HG03060 (cell line): ENCODE results near the gene COMMD1.
"Not testable (repeated sequence)": the region's sequence is repeated elsewhere in the genome, so short reads cannot be mapped to it uniquely, and the experiment has no call there.

Source experiments
- ATAC-seq: cut with Tn5 transposase; IDR thresholded peaks from one replicate; pipeline ENCODE4 v1.9.1; 2021; ENCODE audit warnings: low read depth, moderate number of reproducible peaks; ENCODE audit not compliant: unreplicated experiment

The COMMD1 gene

DNA sequence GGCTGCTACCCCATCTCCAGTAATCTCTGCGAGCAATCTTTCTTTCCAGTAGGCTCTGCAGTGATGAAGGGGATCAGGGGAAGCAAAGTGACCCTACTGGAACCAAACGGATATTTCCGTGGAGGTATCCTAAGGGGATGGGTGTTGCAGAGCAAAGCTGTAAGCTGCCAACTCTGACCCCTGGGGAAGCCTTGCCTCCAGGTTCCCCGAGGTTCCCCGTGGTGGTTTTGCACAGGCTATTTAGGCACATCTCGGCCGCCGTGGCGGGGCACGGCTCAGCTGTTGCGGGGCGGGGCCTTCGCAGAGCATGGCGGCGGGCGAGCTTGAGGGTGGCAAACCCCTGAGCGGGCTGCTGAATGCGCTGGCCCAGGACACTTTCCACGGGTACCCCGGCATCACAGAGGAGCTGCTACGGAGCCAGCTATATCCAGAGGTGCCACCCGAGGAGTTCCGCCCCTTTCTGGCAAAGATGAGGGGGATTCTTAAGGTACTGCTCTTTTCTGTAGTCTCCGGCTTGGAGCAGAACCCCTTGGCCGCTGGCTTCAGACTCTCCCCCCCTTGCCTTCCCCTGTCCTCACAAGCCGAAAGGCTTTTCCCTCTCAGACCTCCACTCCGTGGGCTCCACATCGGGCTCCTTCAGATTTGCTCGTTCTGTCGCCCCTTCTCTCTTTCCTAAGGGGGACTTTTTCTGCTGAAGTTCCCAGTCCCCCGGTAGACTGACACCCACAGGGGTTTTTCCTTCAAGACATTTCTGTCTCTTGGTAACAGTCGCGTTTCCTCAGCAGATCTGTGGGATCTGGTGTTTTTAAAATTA, at the start of gene COMMD1:
COMMD1 (plus strand) TSS at position 303 of the 814 bp plus-strand sequence; CDS start at position 308, 5 bp downstream.
- peak; percentile 89 for ATAC-seq

DNA sequence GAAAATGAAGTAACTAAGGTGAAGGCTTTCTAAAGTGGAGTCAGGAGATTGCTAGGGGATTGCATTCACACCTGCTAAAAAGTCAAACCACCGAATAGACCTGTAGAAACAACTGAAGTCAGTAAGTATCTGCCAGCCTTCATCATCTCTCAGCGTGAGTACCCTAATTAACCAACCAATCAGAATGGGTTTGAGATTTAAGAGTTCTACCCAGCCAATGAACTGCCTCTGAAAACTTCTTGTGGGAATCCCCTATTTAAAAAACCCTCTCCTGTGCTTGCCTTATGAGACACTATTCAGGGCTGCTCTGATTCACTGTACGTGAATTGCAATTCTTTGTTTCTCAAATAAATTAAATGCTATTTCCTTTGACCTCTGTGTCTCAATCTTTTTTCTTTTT, 48.2 kb upstream of the COMMD1 start:
- no peak for ATAC-seq

DNA sequence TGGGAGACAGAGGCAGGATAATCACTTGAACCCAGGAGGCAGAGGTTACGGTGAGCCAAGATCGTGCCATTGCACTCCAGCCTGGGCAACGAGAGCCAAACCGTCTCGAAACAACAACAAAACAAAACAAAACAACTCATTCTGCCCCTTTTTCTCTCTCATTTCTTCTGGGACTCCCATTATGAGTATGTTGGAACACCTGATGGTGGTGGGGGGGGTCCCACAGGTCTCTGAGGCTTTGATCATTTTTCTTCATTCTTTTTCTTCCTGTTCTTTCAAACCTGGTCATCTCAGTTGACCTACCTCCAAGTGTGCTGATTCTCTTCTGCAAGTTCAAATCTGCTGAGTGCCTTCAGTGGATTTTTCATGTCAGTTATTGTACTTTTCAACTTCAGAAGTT, 43.4 kb upstream of the COMMD1 start:
- no peak for ATAC-seq

DNA sequence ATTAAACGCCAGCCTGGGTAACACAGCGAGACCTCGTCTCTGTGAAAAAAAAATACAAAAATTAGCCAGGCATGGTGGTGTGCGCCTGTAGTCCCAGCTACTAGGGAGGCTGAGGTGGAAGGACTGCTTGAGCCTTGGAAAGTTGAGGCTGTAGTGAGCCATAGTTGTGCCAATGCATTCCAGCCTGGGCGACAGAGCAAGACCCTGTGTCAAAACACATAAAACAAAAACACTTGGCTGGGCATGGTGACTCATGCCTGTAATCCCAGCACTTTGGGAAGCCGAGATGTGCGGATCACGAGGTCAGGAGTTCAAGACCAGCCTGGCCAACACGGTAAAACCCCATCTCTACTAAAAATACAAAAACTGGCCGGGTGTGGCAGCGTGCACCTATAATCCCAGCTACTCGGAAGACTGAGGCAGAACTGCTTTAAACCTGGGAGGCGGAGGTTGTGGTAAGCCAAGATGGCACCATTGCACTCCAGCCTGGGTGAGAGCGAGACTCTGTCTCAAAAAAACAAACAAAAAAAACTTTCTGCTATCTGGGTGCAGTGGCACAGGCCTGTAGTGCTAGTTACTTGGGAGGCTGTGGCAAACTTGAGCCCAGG, 38.9 kb upstream of the COMMD1 start:
- not testable (repeated sequence) for ATAC-seq

DNA sequence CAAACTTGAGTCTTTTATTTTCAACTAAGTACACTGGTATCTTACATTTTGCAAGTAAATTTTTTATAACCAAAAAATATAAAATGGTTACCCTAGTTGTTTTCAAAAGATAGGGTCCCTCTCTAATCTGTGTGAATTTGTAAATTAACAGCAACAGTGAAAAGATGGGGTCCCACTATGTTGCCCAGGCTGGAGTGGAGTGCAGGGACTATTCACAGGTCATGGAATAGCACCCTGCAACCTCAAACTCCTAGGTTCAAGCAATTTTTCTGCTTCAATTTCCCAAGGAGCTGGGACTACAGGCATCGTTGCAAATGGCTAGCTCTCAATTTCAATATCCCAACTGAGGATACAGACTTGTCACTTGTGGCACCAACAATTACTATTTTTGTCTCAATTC, 29.1 kb upstream of the COMMD1 start:
- ATAC-seq: no peak

DNA sequence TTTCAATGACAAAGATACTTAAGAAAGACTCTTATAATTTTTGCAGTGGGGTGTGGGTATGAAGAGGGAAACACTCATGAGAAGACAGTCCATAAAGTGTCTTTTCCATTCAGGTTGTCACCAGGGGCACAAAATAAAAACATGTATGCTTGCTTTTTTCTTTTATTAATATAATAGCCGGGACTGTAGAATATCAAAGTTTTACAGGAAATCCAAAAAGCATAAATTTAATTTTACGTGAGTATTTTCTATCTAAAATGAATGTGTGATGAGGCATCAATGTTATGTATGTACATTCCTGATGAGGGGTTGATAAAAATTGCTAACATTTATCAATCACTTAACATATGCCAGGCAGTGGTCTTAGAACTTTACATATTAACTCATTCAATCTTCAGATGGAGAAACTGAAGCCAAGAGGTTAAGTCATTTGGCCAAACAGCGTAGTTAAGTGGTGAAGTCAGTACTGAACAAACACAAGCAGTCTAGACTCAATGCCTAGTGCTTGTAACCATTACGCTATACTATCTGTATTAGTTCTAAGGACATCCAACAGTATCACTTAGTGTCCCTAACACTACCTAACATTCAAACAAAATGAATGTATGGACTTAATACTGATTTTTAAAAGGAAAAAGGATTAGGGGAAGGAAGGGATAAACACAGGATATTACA, 27.8 kb upstream of the COMMD1 start:
- ATAC-seq: no peak

DNA sequence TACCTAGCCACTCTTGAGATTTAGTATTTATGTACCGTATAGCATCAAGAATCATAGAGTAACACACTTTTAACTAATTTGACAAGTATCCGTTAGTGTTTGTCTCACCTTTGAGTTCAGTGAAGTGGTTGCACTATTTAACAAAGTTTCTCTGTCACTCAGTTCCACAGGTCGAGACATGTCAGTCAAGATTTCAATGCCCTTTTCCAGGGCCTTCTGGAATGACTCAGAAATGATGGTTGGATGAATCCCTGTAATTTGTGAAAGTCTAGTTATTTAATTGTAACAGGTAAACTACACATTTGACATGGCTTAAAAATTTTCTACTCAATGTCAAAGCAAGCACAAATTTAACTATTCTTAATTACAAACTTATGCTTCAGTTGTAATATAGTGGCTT, 26.7 kb upstream of the COMMD1 start:
- ATAC-seq: no peak

DNA sequence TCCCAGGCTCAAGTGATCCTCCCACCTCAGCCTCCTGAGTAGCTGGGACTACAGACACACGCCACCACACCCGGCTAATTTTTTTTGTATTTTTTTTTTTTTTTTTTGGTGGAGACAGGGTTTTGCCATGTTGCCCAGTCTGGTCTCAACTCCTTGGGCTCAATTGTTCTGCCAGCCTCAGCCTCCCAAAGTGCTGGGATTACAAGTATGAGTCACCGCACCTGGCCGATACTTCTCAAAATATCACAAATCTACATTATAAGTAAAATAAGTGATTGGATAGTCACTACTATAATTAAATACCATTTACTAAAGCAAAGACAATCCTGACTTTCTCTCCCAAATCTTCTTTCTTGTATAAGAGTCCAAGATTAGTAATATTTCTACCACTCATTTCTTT, 26.1 kb upstream of the COMMD1 start:
- ATAC-seq: not testable (repeated sequence)

DNA sequence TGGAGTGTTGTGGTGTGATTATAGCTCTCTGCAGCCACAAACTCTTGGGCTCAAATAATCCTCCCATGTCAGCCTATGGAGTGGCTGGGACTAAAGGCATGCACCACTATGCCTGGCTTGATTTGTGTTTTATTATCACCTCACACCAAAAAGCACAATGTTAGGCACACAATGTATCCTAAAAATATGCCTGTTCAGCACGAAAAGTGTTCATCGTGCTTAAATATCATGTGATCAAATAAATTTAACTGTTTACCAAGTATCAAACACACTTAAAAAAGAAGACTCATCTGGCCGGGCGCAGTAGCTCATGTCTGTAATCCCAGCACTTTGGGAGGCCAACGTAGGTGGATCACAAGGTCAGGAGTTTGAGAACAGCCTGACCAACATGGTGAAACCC, 22.6 kb upstream of the COMMD1 start:
- ATAC-seq: no peak

DNA sequence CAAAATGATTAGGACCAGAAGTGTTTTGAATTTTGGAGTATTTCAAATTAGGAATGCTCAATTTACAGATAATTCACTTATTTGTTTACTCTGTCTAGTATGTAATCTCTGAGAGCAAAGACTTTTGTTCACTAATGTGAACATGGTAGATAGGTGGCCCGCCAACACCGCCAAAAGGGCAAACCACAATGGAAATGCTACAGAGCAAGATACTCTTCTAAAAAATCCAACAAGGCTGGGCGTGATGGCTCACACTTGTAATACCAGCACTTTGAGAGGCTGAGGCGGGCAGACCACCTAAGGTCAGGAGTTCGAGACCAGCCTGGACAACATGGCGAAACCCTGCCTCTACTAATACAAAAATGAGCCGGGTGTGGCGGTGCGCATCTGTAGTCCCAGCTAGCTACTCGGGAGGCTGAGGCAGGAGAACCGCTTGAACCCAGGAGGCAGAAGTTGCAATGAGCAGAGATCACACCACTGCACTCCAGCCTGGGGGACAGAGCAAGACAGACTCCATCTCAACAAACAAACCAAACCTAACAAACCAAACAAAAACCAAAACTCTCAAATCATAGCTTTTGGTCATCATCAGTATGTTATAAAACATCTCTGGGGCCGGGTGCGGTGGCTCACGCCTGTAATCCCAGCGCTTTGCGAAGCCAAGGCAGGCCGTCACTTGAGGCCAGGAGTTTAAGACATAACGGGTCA, 19.4 kb upstream of the COMMD1 start:
- ATAC-seq: no peak

DNA sequence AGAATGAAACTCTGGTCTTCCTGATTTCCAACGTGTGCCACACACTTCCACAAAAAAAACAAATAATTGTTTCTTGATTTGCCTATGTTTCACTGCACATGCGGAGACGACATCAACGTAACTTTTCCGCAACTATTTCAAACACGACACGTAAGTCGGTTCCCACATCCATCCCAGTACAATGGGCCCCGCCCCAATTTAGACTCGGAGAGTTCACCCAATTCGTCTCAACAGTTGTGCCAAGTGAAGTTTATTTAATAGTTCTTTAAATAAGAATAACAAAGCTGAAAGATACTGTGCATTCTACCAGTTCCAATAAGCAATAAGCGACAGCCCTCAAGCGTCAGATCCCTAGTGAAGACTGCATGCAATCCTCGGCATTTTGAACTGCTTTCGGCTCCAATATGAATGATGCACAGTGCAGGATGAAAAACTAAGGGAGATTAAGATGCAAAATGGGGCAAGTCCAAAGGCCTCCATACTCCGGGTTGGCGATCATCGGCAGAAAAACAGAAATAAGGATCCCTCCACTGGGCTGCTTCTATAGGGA, 17.7 kb upstream of the COMMD1 start:
- ATAC-seq: no peak

DNA sequence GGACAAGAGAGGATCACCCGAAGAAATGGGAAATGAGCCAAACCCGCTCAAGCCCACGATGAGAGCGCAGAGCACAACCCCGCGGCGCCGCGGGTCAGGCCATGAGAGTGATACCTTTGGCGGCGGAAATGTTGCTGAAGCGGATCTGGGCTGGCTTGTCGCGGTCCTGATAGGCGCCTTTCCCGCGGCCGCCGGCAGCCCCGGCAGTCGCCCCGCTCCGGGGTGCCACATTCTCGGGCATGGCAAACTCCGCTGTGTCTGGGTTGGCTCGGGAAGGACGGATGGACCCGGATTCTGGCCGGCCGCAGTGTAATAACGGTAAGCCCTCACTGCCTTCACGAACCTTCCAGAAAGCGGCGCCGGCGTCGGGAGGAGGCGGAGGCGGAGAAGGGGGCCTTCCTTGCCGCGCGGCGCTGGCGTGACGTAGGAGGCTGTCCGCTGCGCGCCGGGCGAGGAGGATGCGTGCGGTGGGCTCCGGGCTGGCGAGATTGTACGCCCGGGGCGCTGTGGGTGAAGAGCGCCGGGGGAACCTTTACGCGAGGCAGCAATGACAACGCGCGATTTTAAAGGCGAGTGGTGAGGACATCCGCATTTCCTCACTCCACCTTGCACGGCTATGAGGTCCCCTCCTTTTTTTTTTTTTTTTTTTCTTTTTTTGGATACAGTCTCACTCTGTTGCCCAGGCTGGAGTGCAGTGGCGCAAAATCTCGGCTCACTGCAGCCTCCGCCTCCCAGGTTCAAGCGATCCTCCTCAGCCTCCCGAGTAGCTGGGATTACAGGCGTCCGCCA, 17.0 kb upstream of the COMMD1 start, which contains the start of gene CCT4:
CCT4 (minus strand) TSS at position 390 of the 789 bp plus-strand sequence; CDS start at position 241, 149 bp downstream.
- peak; percentile 68 for ATAC-seq

DNA sequence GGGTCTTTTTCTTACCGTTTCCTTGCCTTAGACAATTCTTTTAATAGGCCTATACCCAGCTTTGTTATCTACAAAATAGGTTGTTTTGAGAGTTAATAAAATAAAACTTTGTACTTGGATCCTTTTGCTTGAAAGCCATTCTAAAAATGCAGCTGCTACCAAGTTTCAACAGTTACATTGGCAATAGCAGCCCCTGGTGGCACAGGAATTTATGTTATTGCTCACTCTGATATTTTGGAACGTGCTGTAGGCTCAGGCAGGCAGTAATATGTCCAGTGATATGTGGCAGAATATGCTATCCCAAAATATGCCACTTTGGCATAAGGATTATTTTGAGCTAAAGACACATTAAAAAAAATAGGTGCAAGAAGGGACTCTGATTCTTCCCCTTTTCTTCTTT, 6.7 kb upstream of the COMMD1 start:
- ATAC-seq: no peak

DNA sequence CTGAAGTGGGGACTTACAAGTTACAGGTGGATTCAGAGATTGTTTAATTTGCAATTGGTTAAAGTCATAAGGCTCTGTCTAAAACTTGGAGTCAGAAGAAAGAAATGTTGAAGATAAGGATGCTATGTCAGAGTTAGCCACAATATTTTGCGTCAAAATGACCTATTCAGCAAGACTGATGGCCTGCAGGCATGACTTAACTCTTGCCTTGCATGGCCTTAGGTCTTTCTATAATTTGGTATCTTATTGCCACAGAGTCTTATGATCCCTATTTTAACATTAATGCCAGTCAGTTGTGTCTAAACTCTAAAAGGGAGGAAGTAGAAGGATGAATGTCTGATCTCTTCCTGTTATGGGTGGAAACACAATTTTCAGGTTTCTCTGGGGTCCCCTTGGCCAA, 5.2 kb upstream of the COMMD1 start:
- no peak for ATAC-seq

DNA sequence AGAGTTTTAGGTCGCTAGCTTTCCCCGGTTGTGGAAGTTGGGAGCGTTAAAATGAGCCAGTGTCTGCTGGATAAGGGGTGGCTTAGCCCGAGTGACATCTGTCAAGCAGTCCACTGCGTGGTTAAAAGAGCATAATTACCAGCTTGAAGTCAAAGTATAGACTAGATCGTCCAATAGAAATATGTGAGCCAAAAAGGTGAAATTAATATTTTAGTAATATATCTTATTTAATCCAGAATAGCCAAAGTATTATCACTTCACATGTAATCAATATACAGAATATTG, 654 bp downstream of the COMMD1 start:
- ATAC-seq: no peak

DNA sequence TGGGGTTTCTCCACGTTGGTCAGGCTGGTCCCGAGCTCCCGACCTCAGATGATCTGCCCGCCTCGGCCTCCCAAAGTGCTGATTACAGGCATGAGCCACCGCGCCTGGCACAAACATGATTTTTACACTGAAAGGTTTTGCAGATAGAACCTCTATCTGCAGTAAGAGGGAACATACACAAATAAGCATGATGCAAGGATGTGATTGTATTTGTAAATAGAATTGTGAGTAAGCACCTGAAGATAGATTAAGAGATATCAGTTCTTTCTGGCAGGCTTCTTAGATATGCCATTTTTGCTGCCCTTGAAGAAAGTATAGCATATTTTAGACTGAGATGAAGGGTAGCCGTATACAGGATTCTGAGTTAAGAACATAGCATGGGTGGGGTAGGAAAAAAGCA, 3.6 kb downstream of the COMMD1 start:
- no peak for ATAC-seq

DNA sequence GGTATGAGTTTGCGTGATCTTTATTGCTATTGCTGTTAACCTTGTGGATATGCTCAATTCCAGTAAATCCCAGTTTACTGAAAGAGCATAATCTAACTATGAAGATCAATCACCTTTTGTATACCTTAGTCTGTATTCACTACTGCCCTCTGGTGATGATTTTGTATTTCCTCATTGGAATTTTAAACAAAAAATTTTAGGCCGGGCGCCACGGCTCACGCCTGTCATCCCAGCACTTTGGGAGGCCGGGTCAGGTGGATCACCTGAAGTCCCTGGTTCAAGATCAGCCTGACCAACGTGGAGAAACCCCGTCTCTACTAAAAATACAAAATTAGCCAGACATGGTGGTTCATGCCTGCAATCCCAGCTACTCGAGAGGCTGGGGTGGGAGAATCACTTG, 5.1 kb downstream of the COMMD1 start:
- ATAC-seq: no peak

DNA sequence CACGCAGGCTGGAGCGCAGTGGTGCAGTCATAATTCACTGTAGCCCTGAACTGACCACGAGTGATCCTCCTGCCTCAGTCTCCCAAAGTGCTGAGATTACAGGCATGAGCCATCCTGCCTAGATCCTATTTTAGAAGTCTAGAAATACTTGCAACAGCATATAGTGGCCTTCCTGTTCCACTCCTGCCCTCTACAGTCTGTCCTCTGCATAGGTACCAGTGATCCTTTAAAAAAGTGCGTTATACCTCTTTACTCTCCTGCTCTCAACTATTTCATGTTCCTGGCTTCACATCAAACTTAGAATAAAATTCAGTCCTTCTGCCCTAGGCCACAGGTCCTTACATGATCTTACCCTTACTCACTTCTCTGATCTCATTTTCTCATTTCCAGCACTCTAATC, 6.0 kb downstream of the COMMD1 start:
- no peak for ATAC-seq

DNA sequence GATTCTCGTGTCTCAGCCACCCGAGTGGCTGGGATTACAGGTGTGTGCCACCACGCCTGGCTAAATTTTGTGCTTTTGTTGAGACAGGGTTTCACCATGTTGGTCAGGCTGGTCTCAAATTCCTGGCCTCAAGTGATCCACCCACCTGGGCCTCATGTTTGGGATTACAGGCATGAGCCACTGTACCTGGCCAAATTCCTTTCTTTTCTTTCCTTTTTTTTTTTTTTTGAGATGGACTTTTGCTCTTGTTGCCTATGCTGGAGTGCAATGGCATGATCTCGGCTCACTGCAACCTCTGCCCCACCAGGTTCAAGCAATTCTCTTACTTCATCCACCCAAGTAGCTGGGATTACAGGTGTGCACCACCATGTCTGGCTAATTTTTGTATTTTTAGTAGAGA, 9.3 kb downstream of the COMMD1 start:
- ATAC-seq: not testable (repeated sequence)

DNA sequence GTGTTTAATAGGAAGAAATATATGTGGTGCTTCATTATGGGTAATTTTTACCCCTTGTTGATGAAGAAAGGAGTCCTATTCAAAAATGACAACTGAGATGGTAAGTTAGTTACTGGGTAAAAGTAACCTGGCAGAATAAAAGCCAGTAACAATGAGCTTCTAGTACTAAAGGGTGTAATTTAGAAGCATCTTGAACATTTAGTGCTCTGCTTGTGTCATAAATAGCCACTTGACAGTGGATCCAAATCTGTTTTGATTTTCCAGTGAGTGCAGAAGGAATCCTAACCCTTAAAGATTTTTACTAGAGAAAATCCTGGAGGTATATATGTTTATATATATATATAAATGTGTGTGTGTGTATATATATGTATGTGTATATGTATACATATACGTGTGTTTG, 15.1 kb downstream of the COMMD1 start:
- no peak for ATAC-seq
